Measurements from ENCODE around the gene PLEKHM2. TPM values are rescaled to one million over a fixed set of nuclear protein-coding genes. Genes with fewer than 3 reads are reported as not detected.

PLEKHM2 gene
- total RNA-seq, 1 donor: 54.0 TPM

GRCh38 chr1:15717418-15718125, 33.5 kb downstream of the PLEKHM2 start:
- TF ChIP-seq, protein P1, sequence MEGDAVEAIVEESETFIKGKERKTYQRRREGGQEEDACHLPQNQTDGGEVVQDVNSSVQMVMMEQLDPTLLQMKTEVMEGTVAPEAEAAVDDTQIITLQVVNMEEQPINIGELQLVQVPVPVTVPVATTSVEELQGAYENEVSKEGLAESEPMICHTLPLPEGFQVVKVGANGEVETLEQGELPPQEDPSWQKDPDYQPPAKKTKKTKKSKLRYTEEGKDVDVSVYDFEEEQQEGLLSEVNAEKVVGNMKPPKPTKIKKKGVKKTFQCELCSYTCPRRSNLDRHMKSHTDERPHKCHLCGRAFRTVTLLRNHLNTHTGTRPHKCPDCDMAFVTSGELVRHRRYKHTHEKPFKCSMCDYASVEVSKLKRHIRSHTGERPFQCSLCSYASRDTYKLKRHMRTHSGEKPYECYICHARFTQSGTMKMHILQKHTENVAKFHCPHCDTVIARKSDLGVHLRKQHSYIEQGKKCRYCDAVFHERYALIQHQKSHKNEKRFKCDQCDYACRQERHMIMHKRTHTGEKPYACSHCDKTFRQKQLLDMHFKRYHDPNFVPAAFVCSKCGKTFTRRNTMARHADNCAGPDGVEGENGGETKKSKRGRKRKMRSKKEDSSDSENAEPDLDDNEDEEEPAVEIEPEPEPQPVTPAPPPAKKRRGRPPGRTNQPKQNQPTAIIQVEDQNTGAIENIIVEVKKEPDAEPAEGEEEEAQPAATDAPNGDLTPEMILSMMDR (IDR thresholded peaks at IDR 0.05; ENCODE audit: insufficient read depth, low read depth, low read length): no peak
- no peak overlapping the region for H3K4me3 ChIP-seq (ENCODE audit: low read depth, low read length)
- peak; percentile 25 for DNase-seq (ENCODE audit: low read depth)

DNA sequence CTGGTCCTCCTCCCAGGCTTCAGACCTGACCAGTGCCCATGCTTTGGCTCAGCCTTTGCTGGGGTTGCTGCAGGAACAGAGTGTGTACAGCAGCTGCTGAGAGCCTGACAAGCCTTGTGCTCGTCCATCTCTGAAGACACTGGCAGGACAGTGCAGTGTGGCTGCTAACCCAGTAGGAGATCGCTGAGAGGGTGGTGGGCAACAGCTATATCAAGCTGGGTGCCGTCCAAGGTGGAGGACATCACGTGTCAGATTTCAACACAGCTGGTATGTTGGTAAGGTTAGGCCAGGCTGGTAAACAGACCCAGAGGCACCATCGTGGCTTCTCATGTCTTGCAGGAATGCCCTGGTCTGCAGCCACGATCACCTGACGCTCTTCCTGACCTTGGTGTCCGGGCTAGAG, 34.1 kb downstream of the PLEKHM2 start:
- no peak for DNase-seq (ENCODE audit: low read depth)
- TF ChIP-seq, protein P1 (IDR thresholded peaks at IDR 0.05; ENCODE audit: insufficient read depth, low read depth, low read length): no peak
- H3K4me3 ChIP-seq (ENCODE audit: low read depth, low read length): no peak overlapping the region

DNA sequence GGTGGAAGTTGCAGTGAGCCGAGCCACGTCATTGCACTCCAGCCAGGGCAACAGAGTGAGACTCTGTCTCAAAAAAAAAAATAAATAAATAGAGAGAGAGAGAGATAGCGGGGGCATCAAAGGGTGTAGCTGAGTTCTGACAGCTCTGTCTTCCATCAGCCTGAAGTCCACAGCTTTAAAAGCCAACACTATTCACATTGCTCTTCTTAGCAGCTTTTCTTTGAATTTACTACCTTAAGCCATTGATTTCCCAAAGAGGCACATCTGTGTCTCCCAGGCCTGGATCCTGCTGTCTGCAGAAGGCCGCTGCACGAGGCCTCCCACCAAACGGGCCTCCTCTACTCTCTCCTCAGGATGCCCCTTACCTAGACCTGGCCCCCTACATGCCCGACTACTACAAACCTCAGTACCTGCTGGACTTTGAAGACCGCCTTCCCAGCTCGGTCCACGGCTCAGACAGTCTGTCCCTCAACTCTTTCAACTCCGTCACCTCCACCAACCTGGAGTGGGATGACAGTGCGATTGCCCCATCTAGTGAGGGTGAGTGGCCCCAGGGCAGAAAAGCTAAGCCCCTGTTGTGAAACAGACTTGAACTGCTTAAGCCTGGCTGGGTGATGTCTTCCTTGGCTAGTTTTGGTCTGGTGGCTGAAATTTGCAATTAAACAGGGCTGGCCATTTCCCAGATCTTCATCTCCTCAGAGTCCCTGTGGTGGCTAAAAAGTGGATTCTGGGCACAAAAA, 35.4 kb downstream of the PLEKHM2 start:
- TF ChIP-seq, protein P1 (IDR thresholded peaks at IDR 0.05; ENCODE audit: insufficient read depth, low read depth, low read length): no peak
- DNase-seq (ENCODE audit: low read depth): peak; percentile 53
- no peak overlapping the region for H3K4me3 ChIP-seq (ENCODE audit: low read depth, low read length)

- TF ChIP-seq, protein P1 (IDR thresholded peaks at IDR 0.05; ENCODE audit: insufficient read depth, low read depth, low read length): no peak
- H3K4me3 ChIP-seq (ENCODE audit: low read depth, low read length): no peak overlapping the region
- DNase-seq (ENCODE audit: low read depth): no peak
Observed at GRCh38 chr1:15720861-15721260, 36.7 kb downstream of the PLEKHM2 start.

- no peak for DNase-seq (ENCODE audit: low read depth)
- no peak overlapping the region for H3K4me3 ChIP-seq (ENCODE audit: low read depth, low read length)
- TF ChIP-seq, protein P1 (IDR thresholded peaks at IDR 0.05; ENCODE audit: insufficient read depth, low read depth, low read length): no peak
Observed at GRCh38 chr1:15722411-15722810, 38.3 kb downstream of the PLEKHM2 start.

DNA sequence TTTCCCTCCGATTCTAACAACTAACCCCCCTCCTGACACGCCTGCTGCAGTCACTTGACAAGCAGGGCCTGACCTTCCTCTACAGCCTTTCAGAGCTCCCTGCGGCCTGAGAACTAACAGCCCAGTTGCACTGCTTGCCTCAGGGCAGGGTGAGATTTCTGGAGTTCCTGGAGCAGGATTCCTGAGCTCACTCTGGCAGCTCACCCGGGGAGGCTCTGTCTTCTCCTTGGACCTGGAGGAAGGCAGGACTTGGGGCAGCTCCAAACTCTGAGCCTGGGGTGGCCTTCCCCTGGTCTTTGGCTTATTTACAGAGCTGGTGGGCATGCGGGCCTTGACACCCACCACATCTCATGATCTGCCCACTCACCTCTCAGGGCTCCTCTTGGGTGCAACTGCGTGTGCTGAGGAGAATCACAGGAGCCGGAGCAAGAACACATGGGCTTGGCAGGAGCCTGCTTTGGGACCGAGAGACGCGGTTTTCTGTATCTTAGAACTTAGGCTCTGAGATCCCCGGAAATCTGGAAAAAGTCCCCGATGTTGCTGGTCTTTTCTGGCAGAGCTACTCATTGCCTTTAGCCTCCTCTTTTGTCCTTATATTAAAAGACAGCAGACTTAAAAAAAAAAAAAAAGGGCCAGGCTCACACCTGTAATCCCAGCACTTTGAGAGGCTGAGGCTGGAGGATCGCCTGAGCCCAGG, 38.9 kb downstream of the PLEKHM2 start:
- peak; percentile 27 for DNase-seq (ENCODE audit: low read depth)
- TF ChIP-seq, protein P1 (IDR thresholded peaks at IDR 0.05; ENCODE audit: insufficient read depth, low read depth, low read length): no peak
- H3K4me3 ChIP-seq (ENCODE audit: low read depth, low read length): no peak overlapping the region

All from fibroblast of villous mesenchyme (primary cell).